ENCODE data around the gene SRSF8.

The SRSF8 gene

GRCh38 chr11:95070471-95070870, 3.8 kb downstream of the SRSF8 start:
- no peak for DNase-seq

GRCh38 chr11:95072948-95073347, 6.2 kb downstream of the SRSF8 start:
- DNase-seq: no peak

- DNase-seq: no peak
Measured at GRCh38 chr11:95074792-95075563, 8.3 kb downstream of the SRSF8 start.

- no peak for DNase-seq
Measured at GRCh38 chr11:95076416-95076815, 9.7 kb downstream of the SRSF8 start.

- DNase-seq: no peak
Measured at GRCh38 chr11:95076981-95077380, 10.3 kb downstream of the SRSF8 start.

GRCh38 chr11:95078526-95078925, 11.8 kb downstream of the SRSF8 start:
- no peak for DNase-seq

- DNase-seq: no peak
Measured at GRCh38 chr11:95081010-95081409, 14.3 kb downstream of the SRSF8 start.

GRCh38 chr11:95081412-95081811, 14.7 kb downstream of the SRSF8 start:
- DNase-seq: no peak

GRCh38 chr11:95082576-95083001, 15.9 kb downstream of the SRSF8 start:
- DNase-seq: no peak

- no peak for DNase-seq
Measured at GRCh38 chr11:95084509-95084908, 17.8 kb downstream of the SRSF8 start.

- no peak for DNase-seq
Measured at GRCh38 chr11:95085117-95085816, 18.5 kb downstream of the SRSF8 start.

- no peak for DNase-seq
Measured at GRCh38 chr11:95086151-95086550, 19.4 kb downstream of the SRSF8 start.

GRCh38 chr11:95086836-95087570, 20.3 kb downstream of the SRSF8 start:
- DNase-seq: no peak

- no peak for DNase-seq
Measured at GRCh38 chr11:95088946-95089619, 22.4 kb downstream of the SRSF8 start.

- no peak for DNase-seq
Measured at GRCh38 chr11:95089620-95090542, 23.2 kb downstream of the SRSF8 start, which contains the start of gene ENDOD1. Gene ENDOD1, plus strand, starts transcription at chr11:95089846. Its CDS starts 82 bp downstream, at chr11:95089928.

- DNase-seq: no peak
Measured at GRCh38 chr11:95091663-95092180, 25.0 kb downstream of the SRSF8 start.

GRCh38 chr11:95092549-95093324, 26.0 kb downstream of the SRSF8 start:
- DNase-seq: no peak

GRCh38 chr11:95093548-95093947, 26.8 kb downstream of the SRSF8 start:
- no peak for DNase-seq

- no peak for DNase-seq
Measured at GRCh38 chr11:95095858-95096587, 29.3 kb downstream of the SRSF8 start.

- DNase-seq: no peak
Measured at GRCh38 chr11:95097209-95097608, 30.5 kb downstream of the SRSF8 start.
